Measurements from ENCODE around the gene ERBB4. TPM values are rescaled to one million over a fixed set of nuclear protein-coding genes. Genes with fewer than 3 reads are reported as not detected.

Gene ERBB4
- total RNA-seq, 2 experiments from 2014 or later = not detected

DNA sequence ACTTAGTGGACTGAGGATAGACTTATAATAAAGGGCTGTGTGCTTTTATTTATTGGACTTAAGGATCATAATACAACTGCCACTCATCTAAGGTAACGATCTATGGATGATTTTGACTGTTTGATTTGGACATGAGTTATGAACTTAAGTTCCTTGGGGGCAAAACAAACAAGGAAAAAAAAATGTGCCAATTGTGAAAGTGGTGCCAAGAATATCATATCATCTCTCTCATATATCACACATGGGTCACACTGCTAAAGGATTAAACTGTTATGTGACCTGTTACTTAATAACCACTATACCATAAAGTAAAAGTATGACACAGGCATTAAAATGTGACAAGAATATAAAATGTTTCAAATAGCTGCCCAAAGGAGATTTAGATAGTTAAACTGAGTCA is 886.3 kb downstream of the ERBB4 start:
- Mint-ChIP-seq H3K36me3 (ENCODE audit: low read depth) (no peaks in the 10 kb centered on the region), H3K4me3 (no peak overlapping the region), H3K27ac (no peak overlapping the region), H3K27me3 (no peaks in the 10 kb centered on the region), H3K9me3 (no peaks in the 10 kb centered on the region), H3K4me1 (ENCODE audit: low read depth) (no peaks in the 10 kb centered on the region)
- DNase-seq (no peak), ATAC-seq (ENCODE audit: poor library complexity) (no peak)
- H3K27me3 ChIP-seq (ENCODE audit: control insufficient read depth in 1 of 2, insufficient read depth in 2 of 2, low read length in 2 of 2) = no peaks in the 10 kb centered on the region
- peaks cover 0 to 4% of the 10 kb centered on the region in 2 experiments for H3K9me3 ChIP-seq (ENCODE audit: control insufficient read depth in 1 of 2, insufficient read depth in 1 of 2, low read length in 2 of 2)
- CTCF ChIA-PET = interaction anchor here (1.4 kb wide), 1 partner anchor 9 kb away, joined by 3 read pairs; no protein-coding TSS in a partner anchor
- intact Hi-C loops (cut with DNase I, micrococcal nuclease) = no loop called here
- H3K4me1 ChIP-seq (ENCODE audit: insufficient read depth, low read length) = no peaks in the 10 kb centered on the region
- TF ChIP-seq CTCF (IDR thresholded peaks at IDR 0.05) = no peak
- no peak overlapping the region for H3K4me3 ChIP-seq (ENCODE audit: low read length)
- H3K27ac ChIP-seq (ENCODE audit: low read depth in 1 of 2, low read length in 2 of 2) = no peak overlapping the region
- POLR2A ChIA-PET = no interaction called here
- no peaks in the 10 kb centered on the region for H3K36me3 ChIP-seq (ENCODE audit: insufficient read depth, low read length)

DNA sequence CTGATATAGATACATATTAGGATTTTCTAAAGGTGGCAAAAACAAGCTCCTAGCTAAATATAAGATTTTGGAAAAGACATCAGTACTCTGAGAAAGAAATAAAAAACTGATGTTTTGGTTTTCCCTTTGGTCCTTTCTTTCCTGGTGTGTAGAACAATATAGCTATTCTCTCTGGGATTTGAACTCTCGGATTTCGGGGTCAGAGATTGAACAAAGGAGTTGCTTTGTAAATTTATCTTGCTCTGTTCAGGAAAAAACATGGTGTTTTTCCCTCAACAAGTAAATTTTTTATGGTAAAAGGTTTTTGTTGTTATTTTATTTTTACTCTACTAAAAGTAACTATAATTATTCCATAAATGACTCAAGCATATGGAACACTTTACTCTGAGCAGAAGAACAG is 889.3 kb downstream of the ERBB4 start:
- no peaks in the 10 kb centered on the region for H3K4me1 ChIP-seq (ENCODE audit: insufficient read depth, low read length)
- ChIA-PET POLR2A (no interaction called here), CTCF (no interaction called here)
- H3K4me3 Mint-ChIP-seq = no peak overlapping the region
- H3K9me3 Mint-ChIP-seq = no peaks in the 10 kb centered on the region
- no peaks in the 10 kb centered on the region for H3K27me3 Mint-ChIP-seq
- no peaks in the 10 kb centered on the region for H3K27me3 ChIP-seq (ENCODE audit: control insufficient read depth in 1 of 2, insufficient read depth in 2 of 2, low read length in 2 of 2)
- no peak for TF ChIP-seq CTCF (IDR thresholded peaks at IDR 0.05)
- DNase-seq = no peak
- H3K36me3 Mint-ChIP-seq (ENCODE audit: low read depth) = no peaks in the 10 kb centered on the region
- no peaks in the 10 kb centered on the region for H3K9me3 ChIP-seq (ENCODE audit: control insufficient read depth in 1 of 2, insufficient read depth in 1 of 2, low read length in 2 of 2)
- H3K36me3 ChIP-seq (ENCODE audit: insufficient read depth, low read length) = no peaks in the 10 kb centered on the region
- H3K4me1 Mint-ChIP-seq (ENCODE audit: low read depth) = no peaks in the 10 kb centered on the region
- ATAC-seq (ENCODE audit: poor library complexity) = no peak
- no peak overlapping the region for H3K4me3 ChIP-seq (ENCODE audit: low read length)
- no peak overlapping the region for H3K27ac ChIP-seq (ENCODE audit: low read depth in 1 of 2, low read length in 2 of 2)
- intact Hi-C loops (cut with DNase I, micrococcal nuclease) = no loop called here
- no peak overlapping the region for H3K27ac Mint-ChIP-seq

- Histone ChIP-seq H3K27ac (ENCODE audit: low read depth in 1 of 2, low read length in 2 of 2) (no peak overlapping the region), H3K4me1 (ENCODE audit: insufficient read depth, low read length) (no peaks in the 10 kb centered on the region), H3K36me3 (ENCODE audit: insufficient read depth, low read length) (no peaks in the 10 kb centered on the region), H3K4me3 (ENCODE audit: low read length) (no peak overlapping the region), H3K9me3 (ENCODE audit: control insufficient read depth in 1 of 2, insufficient read depth in 1 of 2, low read length in 2 of 2) (no peaks in the 10 kb centered on the region), H3K27me3 (ENCODE audit: control insufficient read depth in 1 of 2, insufficient read depth in 2 of 2, low read length in 2 of 2) (no peaks in the 10 kb centered on the region)
- DNase-seq (no peak), ATAC-seq (ENCODE audit: poor library complexity) (no peak)
- ChIA-PET CTCF (no interaction called here), POLR2A (no interaction called here)
- no peak for TF ChIP-seq CTCF (IDR thresholded peaks at IDR 0.05)
- no peak overlapping the region for H3K27ac Mint-ChIP-seq
- H3K27me3 Mint-ChIP-seq = no peaks in the 10 kb centered on the region
- H3K36me3 Mint-ChIP-seq (ENCODE audit: low read depth) = no peaks in the 10 kb centered on the region
- no peak overlapping the region for H3K4me3 Mint-ChIP-seq
- intact Hi-C loops (cut with DNase I, micrococcal nuclease) = no loop called here
- H3K9me3 Mint-ChIP-seq = peaks cover 8% of the 10 kb centered on the region
- H3K4me1 Mint-ChIP-seq (ENCODE audit: low read depth) = no peaks in the 10 kb centered on the region
Measured at GRCh38 chr2:211631503-211631902, 907.1 kb downstream of the ERBB4 start.

Data from CD4-positive, alpha-beta T cell (primary cell).